ENCODE data around the gene TUBGCP2.

Gene TUBGCP2

GRCh38 chr10:133276435-133277201, 32.1 kb downstream of the TUBGCP2 start, which contains the start of gene ADAM8:
Gene ADAM8, minus strand, starts transcription at chr10:133276868. Its CDS starts 51 bp downstream, at chr10:133276817.
- Mint-ChIP-seq H3K27me3 (ENCODE audit: low read depth) (no peaks in the 10 kb centered on the region), H3K9me3 (no peaks in the 10 kb centered on the region)

GRCh38 chr10:133276100-133276434, 32.6 kb downstream of the TUBGCP2 start:
- H3K4me3 Mint-ChIP-seq, result peak overlapping the region; percentile 90
- H3K9me3 Mint-ChIP-seq, result no peaks in the 10 kb centered on the region
- peaks cover 21% of the 10 kb centered on the region for H3K36me3 Mint-ChIP-seq (ENCODE audit: low read depth)
- peaks cover 17% of the 10 kb centered on the region for H3K4me1 Mint-ChIP-seq (ENCODE audit: low read depth)
- H3K27ac Mint-ChIP-seq, result peak overlapping the region; percentile 90
- H3K27me3 Mint-ChIP-seq (ENCODE audit: low read depth), result no peaks in the 10 kb centered on the region

More at GRCh38 chr10:133276435-133277201, 32.1 kb downstream of the TUBGCP2 start, which contains the start of gene ADAM8:
- Mint-ChIP-seq H3K4me1 (ENCODE audit: low read depth) (peaks cover 17% of the 10 kb centered on the region), H3K27ac (peak within 1 kb of the TSS; percentile 95), H3K4me3 (peak within 1 kb of the TSS; percentile 90), H3K36me3 (ENCODE audit: low read depth) (peaks cover 21% of the 10 kb centered on the region)

DNA sequence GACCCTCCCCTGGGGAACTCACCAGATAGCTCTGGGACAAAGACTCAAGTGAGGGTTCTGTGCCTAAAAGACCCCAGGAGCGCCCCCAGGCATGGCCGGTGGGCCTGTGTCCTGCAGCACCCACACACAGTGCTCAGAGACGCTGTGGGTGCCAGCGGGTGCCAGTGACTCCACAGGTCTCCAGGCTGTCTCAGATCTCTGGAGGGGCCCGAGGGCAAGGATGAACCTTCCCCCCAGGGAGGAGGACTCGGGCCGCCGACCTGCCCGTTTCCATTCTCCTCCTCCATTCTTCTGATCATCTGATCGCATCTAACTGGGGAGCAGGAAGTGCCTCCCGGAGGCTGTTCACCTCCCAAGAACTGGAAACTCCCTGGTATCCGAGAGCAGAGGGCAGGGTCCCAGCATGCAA, 33.0 kb downstream of the TUBGCP2 start:
- Mint-ChIP-seq H3K27ac (peak overlapping the region; percentile 90), H3K4me1 (ENCODE audit: low read depth) (peaks cover 17% of the 10 kb centered on the region), H3K36me3 (ENCODE audit: low read depth) (peaks cover 21% of the 10 kb centered on the region), H3K27me3 (ENCODE audit: low read depth) (no peaks in the 10 kb centered on the region), H3K4me3 (peak overlapping the region; percentile 90), H3K9me3 (no peaks in the 10 kb centered on the region)

DNA sequence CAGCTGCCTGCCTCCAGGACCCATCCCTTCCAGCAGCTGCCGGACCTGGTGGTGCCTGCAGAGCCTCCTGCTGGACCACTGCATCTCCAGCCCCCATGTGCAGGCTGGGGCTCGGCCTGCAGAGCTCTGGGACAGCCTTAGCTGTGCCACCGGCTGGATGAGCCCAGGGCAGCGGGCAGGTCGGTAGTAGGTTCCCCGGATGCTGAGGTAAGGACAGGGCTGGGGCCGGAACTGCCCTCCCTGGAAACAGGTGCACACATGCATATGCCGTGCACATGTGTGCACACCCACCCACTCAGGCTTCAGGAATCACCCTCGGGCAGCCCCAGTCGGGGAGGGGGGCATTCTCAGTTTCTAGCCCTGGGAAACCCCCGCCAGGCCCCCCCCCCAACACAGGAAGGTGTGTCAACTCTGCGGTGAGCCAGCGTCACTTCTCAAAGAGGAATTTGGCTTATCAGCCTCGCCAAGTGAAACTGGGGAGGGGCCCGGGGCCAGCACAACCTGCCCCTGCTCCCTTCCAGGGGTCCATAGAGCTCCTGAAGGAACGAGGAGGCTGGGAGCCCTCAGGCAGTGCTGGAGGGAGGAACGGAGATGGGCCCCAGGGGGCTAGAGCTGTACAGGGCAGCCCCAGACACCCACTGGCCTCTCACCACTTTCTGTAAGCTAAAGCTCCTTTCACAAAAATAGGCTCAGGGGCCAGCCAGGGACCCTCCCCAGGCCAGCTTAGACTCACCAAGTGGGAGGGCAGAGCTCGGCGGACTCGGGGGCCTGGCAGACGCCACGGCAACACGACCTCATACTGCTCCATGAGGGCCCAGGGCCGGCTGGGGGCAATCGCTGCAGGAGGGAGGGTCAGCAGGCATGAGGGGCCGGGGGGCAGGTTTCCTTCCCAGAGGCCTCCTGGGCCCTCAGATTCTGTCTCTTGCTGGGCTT, 33.7 kb downstream of the TUBGCP2 start:
- Mint-ChIP-seq H3K4me1 (ENCODE audit: low read depth) (peaks cover 17% of the 10 kb centered on the region), H3K27ac (peak overlapping the region; percentile 90), H3K27me3 (ENCODE audit: low read depth) (no peaks in the 10 kb centered on the region), H3K4me3 (peak overlapping the region; percentile 90), H3K9me3 (no peaks in the 10 kb centered on the region), H3K36me3 (ENCODE audit: low read depth) (peaks cover 21% of the 10 kb centered on the region)

- peaks cover 9% of the 10 kb centered on the region for H3K4me1 Mint-ChIP-seq (ENCODE audit: low read depth)
- peaks cover 14% of the 10 kb centered on the region for H3K36me3 Mint-ChIP-seq (ENCODE audit: low read depth)
- H3K9me3 Mint-ChIP-seq, result no peaks in the 10 kb centered on the region
- no peak overlapping the region for H3K27ac Mint-ChIP-seq
- H3K4me3 Mint-ChIP-seq, result no peak overlapping the region
- H3K27me3 Mint-ChIP-seq (ENCODE audit: low read depth), result no peaks in the 10 kb centered on the region
Measured at GRCh38 chr10:133273534-133274143, 35.0 kb downstream of the TUBGCP2 start.

DNA sequence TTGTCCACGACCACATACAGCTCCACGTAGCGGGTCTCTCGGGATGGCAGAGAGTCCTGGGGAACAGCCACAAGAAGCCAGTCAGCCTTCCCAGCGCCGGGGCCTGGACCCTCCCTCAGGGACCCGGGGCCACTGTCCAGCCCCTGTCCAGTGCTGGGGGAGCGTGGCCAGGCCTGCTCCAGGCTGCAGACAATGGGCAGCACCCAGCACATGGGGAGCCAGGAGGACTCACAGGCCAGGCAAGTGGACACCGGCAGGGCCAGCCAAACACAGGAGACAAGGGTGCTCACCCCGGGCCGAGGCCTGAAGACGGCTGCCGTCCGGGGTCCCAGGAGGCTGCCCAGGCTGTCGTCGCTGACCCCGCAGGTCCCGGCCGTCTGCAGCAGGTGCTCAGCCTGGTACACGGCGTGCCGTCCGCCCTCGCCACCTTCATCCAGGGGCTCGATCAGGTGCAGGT, 35.7 kb downstream of the TUBGCP2 start:
- Mint-ChIP-seq H3K27me3 (ENCODE audit: low read depth) (no peaks in the 10 kb centered on the region), H3K36me3 (ENCODE audit: low read depth) (peaks cover 8% of the 10 kb centered on the region), H3K4me1 (ENCODE audit: low read depth) (peaks cover 2% of the 10 kb centered on the region), H3K27ac (no peak overlapping the region), H3K4me3 (no peak overlapping the region), H3K9me3 (no peaks in the 10 kb centered on the region)

DNA sequence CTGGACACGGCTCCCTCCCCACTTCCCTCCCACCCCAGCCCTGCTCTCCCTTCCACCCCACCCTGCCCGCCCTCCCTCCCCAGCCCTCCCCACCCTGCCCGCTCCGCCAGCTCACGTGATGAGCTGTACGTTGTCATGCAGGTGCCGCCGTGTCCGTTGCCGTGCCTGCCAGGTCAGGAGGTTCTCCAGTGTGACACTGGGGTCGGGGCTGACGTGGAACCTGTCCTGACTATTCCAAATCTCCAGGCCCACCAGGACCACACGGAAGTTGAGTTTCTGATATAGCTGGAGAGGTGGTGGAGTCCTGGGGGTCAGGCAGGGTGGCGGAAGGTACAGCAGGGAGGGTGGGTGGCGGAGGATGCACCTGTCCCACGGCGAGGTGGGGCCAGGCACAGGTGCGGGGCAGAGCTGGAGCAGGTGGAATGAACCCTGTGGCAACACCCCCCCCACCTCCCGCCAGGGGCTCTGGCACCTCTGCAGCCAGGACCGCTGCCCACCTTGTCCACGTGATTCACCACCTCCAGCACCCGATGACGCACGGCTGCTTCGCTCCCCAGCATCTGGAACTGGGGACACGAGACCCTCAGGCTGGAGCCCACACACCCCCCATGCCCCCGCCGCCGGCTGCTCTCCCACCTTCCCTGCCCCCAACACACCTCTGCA, 36.2 kb downstream of the TUBGCP2 start:
- Mint-ChIP-seq H3K27ac (no peak overlapping the region), H3K36me3 (ENCODE audit: low read depth) (peaks cover 7% of the 10 kb centered on the region)

DNA sequence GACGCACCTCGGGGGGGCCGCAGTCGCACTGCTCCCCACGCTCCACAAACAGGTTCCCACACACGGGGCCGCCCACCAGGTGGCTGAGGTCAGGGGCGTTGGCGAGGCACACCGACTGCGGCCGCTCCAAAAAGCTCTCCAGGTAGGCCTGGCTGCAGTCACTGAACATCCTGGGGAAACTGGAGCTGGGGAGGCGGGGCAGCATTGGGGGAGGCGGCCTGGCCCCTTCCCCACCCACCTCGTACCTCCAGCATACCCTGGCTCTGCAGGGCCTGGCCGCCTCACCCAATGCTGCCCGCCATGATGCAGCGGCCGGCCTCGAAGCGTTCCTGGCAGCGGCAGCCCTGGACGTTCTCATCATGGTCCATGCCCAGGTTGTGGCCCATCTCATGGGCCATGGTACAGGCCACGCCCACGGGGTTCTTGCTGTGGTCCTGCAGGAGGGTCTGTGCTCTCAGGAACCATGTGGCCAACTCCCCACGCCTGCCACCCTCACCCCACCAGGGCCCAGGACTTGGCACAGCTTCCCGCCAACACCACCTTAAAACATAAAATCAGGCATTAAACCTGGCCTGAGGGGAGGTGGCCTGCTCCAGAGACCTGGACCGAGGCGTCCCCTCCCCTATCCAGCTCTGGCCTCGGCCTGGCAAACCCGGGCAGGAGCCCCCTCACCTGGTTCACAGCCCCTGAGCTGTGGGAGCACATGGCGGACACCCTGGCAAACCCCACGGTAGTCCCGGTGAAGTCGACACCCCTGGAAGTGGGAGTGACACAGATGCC, 37.0 kb downstream of the TUBGCP2 start:
- H3K36me3 Mint-ChIP-seq (ENCODE audit: low read depth), result peaks cover 7% of the 10 kb centered on the region
- no peak overlapping the region for H3K27ac Mint-ChIP-seq
- H3K27me3 Mint-ChIP-seq (ENCODE audit: low read depth), result no peaks in the 10 kb centered on the region
- H3K9me3 Mint-ChIP-seq, result no peaks in the 10 kb centered on the region
- H3K4me3 Mint-ChIP-seq, result no peak overlapping the region
- H3K4me1 Mint-ChIP-seq (ENCODE audit: low read depth), result peaks cover 1% of the 10 kb centered on the region

More for the DNA sequence above, 36.2 kb downstream of the TUBGCP2 start:
- Mint-ChIP-seq H3K4me1 (ENCODE audit: low read depth) (peaks cover 1% of the 10 kb centered on the region), H3K27me3 (ENCODE audit: low read depth) (no peaks in the 10 kb centered on the region), H3K4me3 (no peak overlapping the region), H3K9me3 (no peaks in the 10 kb centered on the region)

DNA sequence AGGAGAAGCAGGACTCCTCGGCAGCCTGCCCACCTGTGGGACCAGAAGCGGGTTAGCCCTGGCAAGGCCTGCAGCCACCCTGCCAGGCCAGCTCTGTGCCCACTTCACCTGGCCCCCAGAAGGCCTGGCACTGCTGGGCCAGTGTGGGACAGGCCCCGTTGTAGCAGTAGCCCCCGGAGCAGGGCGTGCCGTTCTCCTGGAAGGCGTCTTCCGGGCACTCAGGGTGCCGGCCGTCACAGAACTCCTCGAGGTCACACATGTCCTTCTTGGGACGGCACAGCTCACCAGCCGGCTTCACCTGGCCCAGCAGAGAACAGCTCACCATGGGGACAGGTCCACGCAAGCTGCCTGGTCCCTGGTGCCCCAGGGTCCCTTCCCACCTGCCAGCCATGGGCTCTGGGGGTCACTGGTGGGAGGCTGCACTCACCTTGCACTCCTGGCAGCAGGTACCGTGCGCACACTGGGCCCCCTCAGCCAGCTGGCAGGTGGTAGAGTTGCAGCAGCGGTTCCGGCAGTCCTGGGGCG, 37.8 kb downstream of the TUBGCP2 start:
- Mint-ChIP-seq H3K27ac (no peak overlapping the region), H3K4me1 (ENCODE audit: low read depth) (peaks cover 5% of the 10 kb centered on the region), H3K9me3 (no peaks in the 10 kb centered on the region), H3K4me3 (no peak overlapping the region), H3K36me3 (ENCODE audit: low read depth) (peaks cover 7% of the 10 kb centered on the region), H3K27me3 (ENCODE audit: low read depth) (no peaks in the 10 kb centered on the region)

- H3K27ac Mint-ChIP-seq, result no peak overlapping the region
- no peaks in the 10 kb centered on the region for H3K27me3 Mint-ChIP-seq (ENCODE audit: low read depth)
- peaks cover 10% of the 10 kb centered on the region for H3K4me1 Mint-ChIP-seq (ENCODE audit: low read depth)
Measured at GRCh38 chr10:133270204-133270603, 38.5 kb downstream of the TUBGCP2 start.

GRCh38 chr10:133269367-133269766, 39.3 kb downstream of the TUBGCP2 start:
- Mint-ChIP-seq H3K27me3 (ENCODE audit: low read depth) (no peaks in the 10 kb centered on the region), H3K4me1 (ENCODE audit: low read depth) (peaks cover 14% of the 10 kb centered on the region), H3K27ac (no peak overlapping the region), H3K4me3 (no peak overlapping the region), H3K36me3 (ENCODE audit: low read depth) (peaks cover 11% of the 10 kb centered on the region), H3K9me3 (no peaks in the 10 kb centered on the region)

More at GRCh38 chr10:133270204-133270603, 38.5 kb downstream of the TUBGCP2 start:
- no peaks in the 10 kb centered on the region for H3K9me3 Mint-ChIP-seq
- peaks cover 12% of the 10 kb centered on the region for H3K36me3 Mint-ChIP-seq (ENCODE audit: low read depth)
- H3K4me3 Mint-ChIP-seq, result no peak overlapping the region

DNA sequence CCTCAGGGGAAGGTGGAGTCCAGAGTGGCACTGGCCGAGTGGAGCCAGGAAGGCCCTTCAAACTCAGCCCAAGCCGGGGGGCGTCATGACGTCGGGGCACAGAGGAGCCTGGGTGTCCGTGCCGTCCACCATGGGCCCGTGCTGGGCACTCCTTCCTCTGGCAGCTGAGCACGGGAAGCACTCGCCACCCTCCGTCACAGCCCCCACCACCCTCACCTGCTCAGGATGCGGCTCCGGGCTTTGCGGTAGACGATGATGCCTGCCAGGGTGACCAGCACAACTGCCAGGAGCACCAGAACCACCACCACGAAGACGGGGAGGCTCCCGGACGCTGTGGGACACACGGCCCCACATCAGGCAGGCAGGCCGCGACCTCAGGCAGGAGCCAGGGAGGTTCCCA, 40.1 kb downstream of the TUBGCP2 start:
- H3K27ac Mint-ChIP-seq, result no peak overlapping the region
- no peaks in the 10 kb centered on the region for H3K9me3 Mint-ChIP-seq

DNA sequence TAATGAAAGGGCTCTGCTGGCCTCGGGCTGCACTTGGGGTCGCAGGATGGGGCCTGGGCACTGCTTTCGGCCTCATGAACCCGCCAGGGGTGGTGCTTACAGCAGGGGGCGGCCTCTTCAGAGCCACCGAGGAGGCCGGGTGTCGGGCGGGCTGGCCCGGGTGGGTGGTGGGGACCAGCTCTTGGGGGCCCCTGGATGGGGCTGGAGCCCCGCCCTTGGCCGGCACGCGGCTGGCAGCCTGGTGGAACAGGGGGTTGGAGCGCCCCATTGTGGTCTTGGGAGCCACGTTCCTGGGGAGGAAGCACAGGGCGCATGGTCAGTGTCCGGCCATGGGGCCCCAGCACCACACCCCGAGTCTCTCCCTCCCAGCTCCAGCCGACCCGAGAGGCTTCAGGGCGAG, 40.8 kb downstream of the TUBGCP2 start:
- no peaks in the 10 kb centered on the region for H3K27me3 Mint-ChIP-seq (ENCODE audit: low read depth)
- no peaks in the 10 kb centered on the region for H3K9me3 Mint-ChIP-seq
- no peak overlapping the region for H3K4me3 Mint-ChIP-seq
- peaks cover 23% of the 10 kb centered on the region for H3K36me3 Mint-ChIP-seq (ENCODE audit: low read depth)
- peaks cover 22% of the 10 kb centered on the region for H3K4me1 Mint-ChIP-seq (ENCODE audit: low read depth)
- H3K27ac Mint-ChIP-seq, result no peak overlapping the region

More for the DNA sequence above, 40.1 kb downstream of the TUBGCP2 start:
- peaks cover 18% of the 10 kb centered on the region for H3K36me3 Mint-ChIP-seq (ENCODE audit: low read depth)
- H3K27me3 Mint-ChIP-seq (ENCODE audit: low read depth), result no peaks in the 10 kb centered on the region
- H3K4me3 Mint-ChIP-seq, result no peak overlapping the region
- peaks cover 20% of the 10 kb centered on the region for H3K4me1 Mint-ChIP-seq (ENCODE audit: low read depth)

Measured in T-helper 1 cell treated with Interleukin-12 subunit alpha and Interleukin-12 subunit beta and Interleukin-4 antibody, amounts not matched to agents 30 μg/mL and 1 μg/mL, for 36 hours (primary cell).